Measurements from ENCODE around the gene CORO1C. TPM values are rescaled to one million over a fixed set of nuclear protein-coding genes. Genes with fewer than 3 reads are reported as not detected.
A peak's percentile ranks its signal among the peaks of the same experiment; 100 is the strongest.

Gene CORO1C
- total RNA-seq, 3 donors from 2014 or later = 41.3 to 59.7 (median 47.7) TPM

GRCh38 chr12:108618079-108618952, 113.0 kb downstream of the CORO1C start:
- Mint-ChIP-seq H3K4me1 (ENCODE audit: low read depth) (peaks cover 62% of the 10 kb centered on the region), H3K4me3 (no peak overlapping the region), H3K36me3 (ENCODE audit: insufficient read depth) (peaks cover 15% of the 10 kb centered on the region), H3K9me3 (peaks cover 8% of the 10 kb centered on the region), H3K27me3 (ENCODE audit: low read depth) (no peaks in the 10 kb centered on the region)
- peak in 1 of 2 donors; percentile 37 for ATAC-seq
- DNase-seq = peak; percentile 77

GRCh38 chr12:108616941-108617858, 114.1 kb downstream of the CORO1C start:
- peaks cover 9% of the 10 kb centered on the region for H3K36me3 Mint-ChIP-seq (ENCODE audit: insufficient read depth)
- peaks cover 59% of the 10 kb centered on the region for H3K4me1 Mint-ChIP-seq (ENCODE audit: low read depth)
- ATAC-seq = peak; percentile 95 to 97
- DNase-seq = peak; percentile 78
- peak overlapping the region; percentile 50 for H3K4me3 Mint-ChIP-seq
- H3K9me3 Mint-ChIP-seq = peaks cover 8% of the 10 kb centered on the region
- no peaks in the 10 kb centered on the region for H3K27me3 Mint-ChIP-seq (ENCODE audit: low read depth)

DNA sequence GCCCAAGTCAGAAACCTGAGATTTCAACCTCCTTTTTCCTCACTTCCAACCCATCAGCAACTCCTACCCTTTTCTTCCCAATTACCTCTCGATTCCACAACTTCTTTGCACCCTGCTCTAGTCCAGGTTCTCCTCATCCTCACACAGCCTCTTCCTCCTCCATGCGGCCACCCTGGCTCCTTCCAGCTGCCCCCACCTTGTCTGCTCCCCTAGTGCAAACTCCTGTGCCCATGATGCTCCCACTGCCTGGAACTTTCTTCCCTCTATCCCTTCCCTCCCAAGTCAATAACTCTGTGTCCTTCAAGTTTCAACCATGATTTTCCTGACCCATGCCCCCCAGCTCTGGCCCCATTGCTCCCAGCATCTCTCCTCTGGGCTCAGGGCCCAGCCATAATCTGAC, 115.0 kb downstream of the CORO1C start:
- peaks cover 59% of the 10 kb centered on the region for H3K4me1 Mint-ChIP-seq (ENCODE audit: low read depth)

GRCh38 chr12:108615918-108616317, 115.4 kb downstream of the CORO1C start:
- ATAC-seq (no peak), DNase-seq (no peak)
- Mint-ChIP-seq H3K36me3 (ENCODE audit: insufficient read depth) (no peaks in the 10 kb centered on the region), H3K4me3 (no peak overlapping the region), H3K4me1 (ENCODE audit: low read depth) (peaks cover 55% of the 10 kb centered on the region), H3K9me3 (peaks cover 8% of the 10 kb centered on the region), H3K27me3 (ENCODE audit: low read depth) (no peaks in the 10 kb centered on the region)

More for the DNA sequence above, 115.0 kb downstream of the CORO1C start:
- Mint-ChIP-seq H3K9me3 (peaks cover 8% of the 10 kb centered on the region), H3K4me3 (no peak overlapping the region), H3K27me3 (ENCODE audit: low read depth) (no peaks in the 10 kb centered on the region), H3K36me3 (ENCODE audit: insufficient read depth) (peaks cover 4% of the 10 kb centered on the region)
- ATAC-seq = no peak
- no peak for DNase-seq

DNA sequence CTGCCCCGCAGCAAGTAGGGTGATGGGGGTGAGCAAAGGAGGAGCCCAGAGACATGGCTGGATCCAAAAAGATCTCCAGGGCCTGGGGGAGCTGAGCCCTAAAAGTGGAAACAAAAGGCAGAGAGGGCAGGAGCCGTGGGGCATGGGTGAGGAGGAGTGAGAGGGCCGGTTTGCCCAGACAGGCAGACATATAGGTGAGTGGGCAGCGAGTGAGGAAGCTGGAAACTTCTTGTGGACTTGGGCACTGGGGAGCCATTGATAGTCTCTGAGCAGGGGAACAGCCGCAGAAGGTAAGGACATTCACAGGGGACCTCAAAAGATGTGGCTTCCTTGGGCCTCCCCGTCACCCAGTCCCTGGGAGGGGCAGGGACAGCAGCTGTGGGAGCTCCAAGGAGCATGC, 116.7 kb downstream of the CORO1C start:
- no peak for ATAC-seq
- no peaks in the 10 kb centered on the region for H3K27me3 Mint-ChIP-seq (ENCODE audit: low read depth)
- DNase-seq = no peak
- H3K9me3 Mint-ChIP-seq = peaks cover 8% of the 10 kb centered on the region
- no peak overlapping the region for H3K4me3 Mint-ChIP-seq
- no peaks in the 10 kb centered on the region for H3K36me3 Mint-ChIP-seq (ENCODE audit: insufficient read depth)
- H3K4me1 Mint-ChIP-seq (ENCODE audit: low read depth) = peaks cover 52% of the 10 kb centered on the region

- no peaks in the 10 kb centered on the region for H3K36me3 Mint-ChIP-seq (ENCODE audit: insufficient read depth)
- no peak overlapping the region for H3K4me3 Mint-ChIP-seq
- peaks cover 46% of the 10 kb centered on the region for H3K4me1 Mint-ChIP-seq (ENCODE audit: low read depth)
Observed at GRCh38 chr12:108614041-108614440, 117.3 kb downstream of the CORO1C start.

GRCh38 chr12:108613548-108613947, 117.8 kb downstream of the CORO1C start:
- Mint-ChIP-seq H3K27me3 (ENCODE audit: low read depth) (no peaks in the 10 kb centered on the region), H3K4me1 (ENCODE audit: low read depth) (peaks cover 42% of the 10 kb centered on the region), H3K9me3 (peaks cover 8% of the 10 kb centered on the region), H3K36me3 (ENCODE audit: insufficient read depth) (no peaks in the 10 kb centered on the region), H3K4me3 (no peak overlapping the region)
- DNase-seq (no peak), ATAC-seq (no peak)

More at GRCh38 chr12:108614041-108614440, 117.3 kb downstream of the CORO1C start:
- Mint-ChIP-seq H3K9me3 (peaks cover 8% of the 10 kb centered on the region), H3K27me3 (ENCODE audit: low read depth) (no peaks in the 10 kb centered on the region)
- no peak for ATAC-seq
- no peak for DNase-seq

DNA sequence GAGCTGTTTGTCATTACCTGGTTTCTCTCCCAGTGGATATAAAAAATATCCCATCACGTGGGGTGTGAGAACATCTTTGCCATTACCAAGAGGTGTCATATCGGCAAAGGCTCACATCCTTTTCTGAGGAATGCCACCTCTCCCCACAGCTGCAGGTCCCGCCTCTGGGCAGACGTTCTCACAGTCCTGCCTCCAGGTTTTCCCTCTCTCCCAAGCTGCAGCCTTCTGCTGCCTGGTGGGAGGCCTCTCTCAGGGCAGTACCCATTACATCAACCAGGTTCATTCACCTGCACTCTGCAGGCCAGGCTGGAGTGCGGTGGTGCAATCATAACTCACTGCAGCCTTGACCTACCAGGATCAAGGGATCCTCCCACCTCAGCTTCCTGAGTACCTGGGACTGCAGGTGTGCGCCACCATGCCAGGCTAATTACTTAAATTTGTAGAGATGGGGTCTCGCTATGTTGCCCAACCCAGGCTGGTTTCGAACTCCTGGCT, 118.5 kb downstream of the CORO1C start:
- no peaks in the 10 kb centered on the region for H3K27me3 Mint-ChIP-seq (ENCODE audit: low read depth)
- DNase-seq (no peak), ATAC-seq (no peak)
- peaks cover 8% of the 10 kb centered on the region for H3K9me3 Mint-ChIP-seq
- no peaks in the 10 kb centered on the region for H3K36me3 Mint-ChIP-seq (ENCODE audit: insufficient read depth)
- H3K4me1 Mint-ChIP-seq (ENCODE audit: low read depth) = peaks cover 35% of the 10 kb centered on the region
- H3K4me3 Mint-ChIP-seq = no peak overlapping the region

- Mint-ChIP-seq H3K27me3 (ENCODE audit: low read depth) (no peaks in the 10 kb centered on the region), H3K4me3 (no peak overlapping the region), H3K4me1 (ENCODE audit: low read depth) (peaks cover 27% of the 10 kb centered on the region), H3K36me3 (ENCODE audit: insufficient read depth) (no peaks in the 10 kb centered on the region), H3K9me3 (peaks cover 8% of the 10 kb centered on the region)
- peak; percentile 39 to 47 for ATAC-seq
- peak; percentile 63 for DNase-seq
Observed at GRCh38 chr12:108611884-108612415, 119.4 kb downstream of the CORO1C start.

- no peak for ATAC-seq
- Mint-ChIP-seq H3K9me3 (peaks cover 3% of the 10 kb centered on the region), H3K27me3 (ENCODE audit: low read depth) (no peaks in the 10 kb centered on the region), H3K4me3 (no peak overlapping the region), H3K36me3 (ENCODE audit: insufficient read depth) (no peaks in the 10 kb centered on the region), H3K4me1 (ENCODE audit: low read depth) (peaks cover 18% of the 10 kb centered on the region)
- DNase-seq = no peak
Observed at GRCh38 chr12:108610856-108611605, 120.3 kb downstream of the CORO1C start.

- DNase-seq (no peak), ATAC-seq (no peak)
- H3K36me3 Mint-ChIP-seq (ENCODE audit: insufficient read depth) = no peaks in the 10 kb centered on the region
- H3K9me3 Mint-ChIP-seq = no peaks in the 10 kb centered on the region
- H3K27me3 Mint-ChIP-seq (ENCODE audit: low read depth) = no peaks in the 10 kb centered on the region
- no peak overlapping the region for H3K4me3 Mint-ChIP-seq
- peaks cover 17% of the 10 kb centered on the region for H3K4me1 Mint-ChIP-seq (ENCODE audit: low read depth)
Observed at GRCh38 chr12:108610336-108610815, 120.9 kb downstream of the CORO1C start.

- no peaks in the 10 kb centered on the region for H3K27me3 Mint-ChIP-seq (ENCODE audit: low read depth)
- H3K36me3 Mint-ChIP-seq (ENCODE audit: insufficient read depth) = no peaks in the 10 kb centered on the region
- H3K4me3 Mint-ChIP-seq = no peak overlapping the region
- no peaks in the 10 kb centered on the region for H3K9me3 Mint-ChIP-seq
- DNase-seq = no peak
- no peak for ATAC-seq
- H3K4me1 Mint-ChIP-seq (ENCODE audit: low read depth) = peaks cover 14% of the 10 kb centered on the region
Observed at GRCh38 chr12:108609537-108610335, 121.6 kb downstream of the CORO1C start.

DNA sequence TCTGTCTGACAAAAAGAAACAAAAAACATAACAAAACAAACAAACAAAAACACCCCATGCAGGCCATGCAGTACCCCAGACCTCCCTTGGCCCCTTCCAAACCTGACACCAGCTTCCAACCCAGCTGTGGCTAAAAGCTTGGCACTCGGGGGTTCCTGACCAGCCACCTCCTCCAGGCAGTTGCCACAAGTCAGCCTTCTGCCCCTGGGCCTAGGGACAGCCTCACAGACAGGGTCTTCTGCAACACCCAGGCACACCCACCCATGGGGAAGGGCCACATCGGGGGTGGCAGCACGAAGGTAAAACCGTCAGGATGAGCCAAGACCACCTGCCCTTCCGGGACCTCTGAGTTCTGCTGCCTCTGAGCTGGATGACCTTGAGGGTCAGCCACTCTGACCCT, 122.7 kb downstream of the CORO1C start:
- Mint-ChIP-seq H3K4me3 (no peak overlapping the region), H3K36me3 (ENCODE audit: insufficient read depth) (no peaks in the 10 kb centered on the region), H3K9me3 (no peaks in the 10 kb centered on the region), H3K4me1 (ENCODE audit: low read depth) (peaks cover 12% of the 10 kb centered on the region), H3K27me3 (ENCODE audit: low read depth) (no peaks in the 10 kb centered on the region)
- DNase-seq (no peak), ATAC-seq (no peak)

Measured in activated T-cell treated with anti-CD3 and anti-CD28 coated beads, Interleukin-2, amount 50 U/mL, for 4 hours (primary cell).